Erythroblast (primary cell): Measurements from ENCODE around the gene C5orf22.
"Not testable (repeated sequence)": the region's sequence is repeated elsewhere in the genome, so short reads cannot be mapped to it uniquely, and the experiment has no call there.

Source experiments
- GATA1 ChIP-seq: IDR thresholded peaks from 2 replicates; pipeline ENCODE4 v1.6.1; 2011; ENCODE audit warnings: low read depth, mild to moderate bottlenecking, control low read depth, low read length, moderate library complexity
- POLR2A ChIP-seq: IDR thresholded peaks from 2 replicates; pipeline ENCODE4 v1.6.1; 2011; ENCODE audit warnings: mild to moderate bottlenecking, low read length

DNA sequence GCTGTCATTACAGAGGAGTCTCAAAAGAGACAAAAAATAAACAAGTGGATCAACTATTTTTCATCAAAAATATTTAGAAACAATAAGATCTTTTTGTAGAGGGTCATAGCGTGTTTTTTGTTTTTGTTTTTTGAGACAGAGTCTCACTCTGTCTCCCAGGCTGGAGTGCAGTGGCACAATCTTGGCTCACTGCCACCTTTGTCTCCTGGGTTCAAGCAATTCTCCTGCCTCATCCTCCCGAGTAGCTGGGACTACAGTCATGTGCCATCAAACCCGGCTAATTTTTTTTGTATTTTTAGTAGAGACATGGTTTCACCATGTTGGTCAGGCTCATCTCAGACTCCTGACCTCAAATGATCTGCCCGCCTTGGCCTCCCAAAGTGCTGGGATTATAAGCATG, 70.2 kb downstream of the C5orf22 start:
- not testable (repeated sequence) for TF ChIP-seq POLR2A, GATA1
